IMR-90 (cell line): ENCODE data around the gene MTMR3. TPM values are rescaled to one million over a fixed set of nuclear protein-coding genes. Genes with fewer than 3 reads are reported as not detected.

Experiments used
- ATAC-seq: fragments of 200-7000 bp; cut with Tn5 transposase; 2 replicates; pipeline ENCODE4 v1.9.1; 2020; ENCODE audit warnings: low read depth, mild to moderate bottlenecking, moderate library complexity
- BruUV-seq: library from RNA; stranded (reverse); fragments of 400-500 nt; replicated peaks from 2 replicates; lab custom pipeline; 2021; lab: Mats Ljungman, UMichigan
- CTCF ChIA-PET: fragments of 300-600 bp; formaldehyde crosslinking; extraction: SDS; loops from one replicate; lab custom pipeline; 2021; ENCODE audit warnings: antibody characterized with exemption; lab: Yijun Ruan, JAX
- POLR2A ChIA-PET: fragments of 300-600 bp; sonication (Branson Sonifier 250); formaldehyde crosslinking; loops from one replicate; lab custom pipeline; 2022; ENCODE audit warnings: antibody characterized with exemption; ENCODE audit not compliant: unreplicated experiment; lab: Charles Lee
- DNase-seq: peaks from one replicate; pipeline ENCODE4 v3.0.0; 2013
- H2AFZ ChIP-seq: replicated peaks from 2 replicates; pipeline ENCODE3; 2013; ENCODE audit warnings: low read length, mild to moderate bottlenecking; ENCODE audit not compliant: poor library complexity
- H2AK5ac ChIP-seq: 2 replicates; pipeline ENCODE4 v1.6.1; 2013; ENCODE audit warnings: low read depth, low read length, inconsistent platforms
- H2AK9ac ChIP-seq: replicated peaks from 2 replicates; pipeline ENCODE3; 2013; ENCODE audit warnings: mild to moderate bottlenecking, low read depth, low read length, moderate library complexity; ENCODE audit not compliant: poor library complexity
- H2BK120ac ChIP-seq: 2 replicates; pipeline ENCODE4 v1.6.1; 2013; ENCODE audit warnings: low read depth, low read length, inconsistent platforms
- H2BK15ac ChIP-seq: 3 replicates; pipeline ENCODE4 v1.6.1; 2013; ENCODE audit warnings: low read depth, low read length, inconsistent platforms
- H2BK20ac ChIP-seq: 2 replicates; pipeline ENCODE4 v1.6.1; 2013; ENCODE audit warnings: low read depth, mild to moderate bottlenecking, inconsistent platforms, low read length, moderate library complexity
- H2BK5ac ChIP-seq: 2 replicates; pipeline ENCODE4 v1.6.1; 2013; ENCODE audit warnings: mild to moderate bottlenecking, low read depth, low read length, inconsistent platforms; ENCODE audit not compliant: poor library complexity, severe bottlenecking
- H3K14ac ChIP-seq: replicated peaks from 2 replicates; pipeline ENCODE4 v1.6.1; 2013; ENCODE audit warnings: low read depth, low read length, inconsistent platforms
- H3K18ac ChIP-seq: 2 replicates; pipeline ENCODE4 v1.6.1; 2013; ENCODE audit warnings: low read depth, low read length, control low read depth
- H3K23ac ChIP-seq: 2 replicates; pipeline ENCODE4 v1.6.1; 2013; ENCODE audit warnings: low read depth, low read length, inconsistent platforms
- H3K27ac ChIP-seq: 2 replicates; pipeline ENCODE4 v1.5.1; 2013; ENCODE audit warnings: mild to moderate bottlenecking, control low read depth, low read length; ENCODE audit not compliant: insufficient read depth
- H3K27me3 ChIP-seq: 2 replicates; pipeline ENCODE4 v1.6.1; 2013; ENCODE audit warnings: low read length; ENCODE audit not compliant: control insufficient read depth, insufficient read depth
- H3K36me3 ChIP-seq: 2 replicates; pipeline ENCODE4 v1.6.1; 2013; ENCODE audit warnings: low read length, mixed read lengths; ENCODE audit not compliant: control insufficient read depth, insufficient read depth
- H3K4ac ChIP-seq: 2 replicates; pipeline ENCODE4 v1.6.1; 2013; ENCODE audit warnings: low read depth, low read length, inconsistent platforms
- H3K4me1 ChIP-seq: 2 replicates; pipeline ENCODE4 v1.6.1; 2013; ENCODE audit warnings: low read length, mixed read lengths; ENCODE audit not compliant: control insufficient read depth, insufficient read depth
- H3K4me2 ChIP-seq: 2 replicates; pipeline ENCODE4 v1.6.1; 2013; ENCODE audit warnings: low read depth, mild to moderate bottlenecking, control low read depth, low read length, moderate library complexity
- H3K4me3 ChIP-seq: 2 replicates; pipeline ENCODE4 v1.5.1; 2013; ENCODE audit warnings: low read depth, mild to moderate bottlenecking, control low read depth, low read length, moderate library complexity; ENCODE audit not compliant: insufficient read depth
- H3K56ac ChIP-seq: 2 replicates; pipeline ENCODE4 v1.6.1; 2013; ENCODE audit warnings: low read length, inconsistent platforms; ENCODE audit not compliant: insufficient read depth; ENCODE audit errors: extremely low read depth
- H3K79me1 ChIP-seq, 2 experiments: 2 replicates each; pipeline ENCODE4 v1.6.1; 2013; ENCODE audit warnings: low read length in 2 of 2, inconsistent platforms in 1 of 2, low read depth in 1 of 2
- H3K9ac ChIP-seq: 2 replicates; pipeline ENCODE4 v1.6.1; 2013; ENCODE audit warnings: low read depth, low read length, control low read depth
- H3K9me1 ChIP-seq: 2 replicates; pipeline ENCODE4 v1.6.1; 2013; ENCODE audit warnings: low read length, inconsistent platforms; ENCODE audit not compliant: insufficient read depth
- H3K9me3 ChIP-seq: 2 replicates; pipeline ENCODE4 v1.6.1; 2013; ENCODE audit warnings: low read length; ENCODE audit not compliant: control insufficient read depth, insufficient read depth
- H4K20me1 ChIP-seq: 2 replicates; pipeline ENCODE4 v1.6.1; 2013; ENCODE audit warnings: low read length, inconsistent platforms; ENCODE audit not compliant: insufficient read depth
- H4K5ac ChIP-seq: 2 replicates; pipeline ENCODE4 v1.6.1; 2013; ENCODE audit warnings: mild to moderate bottlenecking, low read depth, low read length, control low read depth
- H4K8ac ChIP-seq, 2 experiments: 2 replicates each; pipeline ENCODE4 v1.6.1; 2013; ENCODE audit warnings: low read depth in 2 of 2, low read length in 2 of 2, control low read depth in 1 of 2, inconsistent platforms in 1 of 2
- H4K91ac ChIP-seq: 2 replicates; pipeline ENCODE4 v1.6.1; 2013; ENCODE audit warnings: low read depth, low read length, inconsistent platforms; ENCODE audit not compliant: insufficient read depth
- BHLHE40 ChIP-seq: fragments of 150-350 bp; IDR thresholded peaks from 2 replicates; pipeline ENCODE4 v1.6.1; 2016; ENCODE audit warnings: mild to moderate bottlenecking, low read depth, low read length
- CEBPB ChIP-seq: IDR thresholded peaks from 2 replicates; pipeline ENCODE4 v1.6.1; 2012; ENCODE audit warnings: low read depth, low read length, improper control_type of control experiment
- FOS ChIP-seq: fragments of 150-350 bp; IDR thresholded peaks from 2 replicates; pipeline ENCODE4 v1.6.1; 2016; ENCODE audit warnings: low read depth, low read length
- MXI1 ChIP-seq: IDR thresholded peaks from 2 replicates; pipeline ENCODE4 v1.6.1; 2012; ENCODE audit warnings: low read depth, mild to moderate bottlenecking, low read length, moderate library complexity, borderline replicate concordance
- POLR2A ChIP-seq: IDR thresholded peaks from 2 replicates; pipeline ENCODE4 v1.6.1; 2012; ENCODE audit warnings: mild to moderate bottlenecking, low read depth, low read length
- RFX5 ChIP-seq: IDR thresholded peaks from 2 replicates; pipeline ENCODE4 v1.8.0; 2012; ENCODE audit warnings: low read depth, mild to moderate bottlenecking, low read length, moderate library complexity
- WGBS, 2 experiments: methylation state at CpG; one replicate each; pipeline versions ENCODE4 v1.1.5 to v1.1.7; 2013; ENCODE audit warnings: missing lambda C conversion rate in 2 of 2; ENCODE audit not compliant: insufficient read length in 1 of 2; ENCODE audit errors: extremely low coverage in 2 of 2; 5-methylcytosine and 5-hydroxymethylcytosine counted together
- dilution Hi-C: fragments of 300-500 bp; cut with HindIII; formaldehyde crosslinking; loops from one replicate; pipeline ENCODE4 v1.14.3; 2018; ENCODE audit warnings: low sequenced_read_pairs; ENCODE audit not compliant: unreplicated experiment
- in situ Hi-C: fragments of 300-500 bp; cut with MboI; formaldehyde crosslinking; loops from 3 replicates; pipeline ENCODE4 v1.14.3; 2019; ENCODE audit warnings: low sequenced_read_pairs, inconsistent platforms, mixed read lengths
- intact Hi-C: fragments of 100-400 bp; cut with micrococcal nuclease; formaldehyde crosslinking; loops from 2 replicates; pipeline ENCODE4 v1.10.0; 2022
- polyA plus RNA-seq, 3 experiments: library from polyadenylated mRNA; depleted of rRNA; stranded (reverse); fragments of >200 nt; gene quantifications; 2 replicates each; pipeline ENCODE4 v1.2.3, GENCODE V29; 2012; ENCODE audit warnings: low replicate concordance in 1 of 3
- total RNA-seq: library from RNA; depleted of rRNA; stranded (reverse); fragments of >200 nt; gene quantifications from 2 replicates; pipeline ENCODE4 v1.2.3, GENCODE V29; 2012

The MTMR3 gene
- total and polyA plus RNA-seq, 2 of the 4 experiments (the other 2 are of a cell fraction), result 21.3 to 29.4 TPM

GRCh38 chr22:29842740-29843139 is 40.2 kb upstream of the MTMR3 start:
- peak; percentile 68 for ATAC-seq
- CTCF ChIA-PET, result interaction anchor here (1.1 kb wide), 1 partner anchor 162 kb away, joined by 3 read pairs; no protein-coding TSS in a partner anchor
- H3K9ac ChIP-seq, result no peak overlapping the region

More at GRCh38 chr22:29842740-29843139, 40.2 kb upstream of the MTMR3 start:
- Histone ChIP-seq H4K8ac (no peak overlapping the region), H3K4ac (no peak overlapping the region), H3K4me2 (peak overlapping the region; percentile 4; the same call in 1 of the 2 replicates), H4K5ac (no peak overlapping the region), H3K9me1 (peaks cover 8% of the 10 kb centered on the region; the same call in 1 of the 2 replicates), H3K27me3 (no peaks in the 10 kb centered on the region), H3K27ac (no peak overlapping the region), H3K4me3 (no peak overlapping the region), H2BK5ac (peak overlapping the region; percentile 81), H3K56ac (no peak overlapping the region), H4K91ac (no peak overlapping the region), H2AK5ac (no peak overlapping the region), H2BK120ac (no peak overlapping the region), H3K79me1 (peaks cover 2% of the 10 kb centered on the region in 2 experiments; a peak in 3 of 4 replicates), H3K4me1 (0 out of 2 replicates have a peak, but pooled peaks cover 2% of the 10 kb centered on the region), H4K20me1 (peaks cover 2% of the 10 kb centered on the region; the same call in 1 of the 2 replicates), H2AFZ (peak overlapping the region; percentile 44), H3K23ac (no peak overlapping the region), H3K14ac (no peak overlapping the region), H3K9me3 (peaks cover 3% of the 10 kb centered on the region), H2BK15ac (no peak overlapping the region), H3K18ac (no peak overlapping the region), H3K36me3 (no peaks in the 10 kb centered on the region), H2BK20ac (no peak overlapping the region), H2AK9ac (no peak overlapping the region)
- in situ Hi-C loops (no loop called here), intact Hi-C loops (loop anchor here (2.0 to 5.0 kb wide), 2 partner anchors 40 to 165 kb away; partner anchors contain the start of gene MTMR3), dilution Hi-C loops (no loop called here)
- no TSS peak for BruUV-seq
- WGBS, 2 experiments, result 17% methylated on average over 2 of the region's 2 CpGs; no CpG with 5 or more reads in 1 of the 2 experiments
- POLR2A ChIA-PET, result no interaction called here
- DNase-seq, result peak; percentile 91
- TF ChIP-seq CEBPB, result peak; percentile 37; the same call in 1 of the 2 replicates
- TF ChIP-seq FOS, result peak; percentile 94
- TF ChIP-seq MXI1, result peak; percentile 57; the same call in 1 of the 2 replicates
- peak; percentile 65 for TF ChIP-seq BHLHE40
- no peak for TF ChIP-seq RFX5
- TF ChIP-seq POLR2A, result no peak
